Measurements from ENCODE around the gene RPTOR.

The RPTOR gene

DNA sequence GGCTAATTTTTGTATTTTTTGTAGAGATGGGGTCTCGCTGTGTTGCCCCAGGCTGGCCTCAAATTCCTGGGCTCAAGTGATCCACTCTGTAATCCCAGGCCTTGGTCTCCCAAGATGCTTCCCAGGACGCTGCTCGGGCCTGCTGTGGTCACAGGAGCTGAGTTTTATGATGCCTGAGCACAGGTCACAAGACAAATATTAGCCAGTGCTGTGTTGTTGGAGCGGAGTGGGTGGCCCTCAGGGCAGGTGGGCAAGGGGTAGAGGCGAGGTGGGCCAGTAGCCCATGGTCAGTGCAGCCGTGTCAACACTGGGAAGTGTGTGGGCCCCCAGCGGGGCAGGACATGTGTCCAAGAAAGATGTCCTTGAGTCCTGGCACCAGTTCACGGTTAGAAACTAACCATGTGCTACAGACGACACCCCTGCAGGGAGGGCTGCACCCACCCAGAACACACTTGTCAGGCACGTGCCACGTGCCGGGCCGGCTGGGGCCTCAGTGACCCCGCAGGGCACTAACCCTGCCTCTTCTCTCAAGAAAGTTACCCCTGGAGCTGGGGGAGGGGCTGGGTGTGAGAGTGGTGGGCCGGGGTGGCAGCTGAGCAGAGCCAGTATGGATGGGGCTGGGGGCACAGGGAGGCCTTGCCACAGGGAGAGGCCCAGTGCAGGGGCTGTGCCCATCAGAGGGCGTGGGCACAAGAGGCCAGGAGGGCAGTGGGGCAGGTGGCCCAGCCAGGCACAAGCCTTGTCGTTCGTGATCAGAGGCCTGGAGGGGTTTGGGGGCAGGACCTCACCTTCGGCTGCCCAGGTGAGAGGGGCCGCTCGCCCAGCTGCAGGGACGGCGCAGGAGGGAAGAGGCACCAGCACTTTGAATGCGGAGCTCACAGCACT, 343.9 kb downstream of the RPTOR start:
- no peak for FAIRE-seq

DNA sequence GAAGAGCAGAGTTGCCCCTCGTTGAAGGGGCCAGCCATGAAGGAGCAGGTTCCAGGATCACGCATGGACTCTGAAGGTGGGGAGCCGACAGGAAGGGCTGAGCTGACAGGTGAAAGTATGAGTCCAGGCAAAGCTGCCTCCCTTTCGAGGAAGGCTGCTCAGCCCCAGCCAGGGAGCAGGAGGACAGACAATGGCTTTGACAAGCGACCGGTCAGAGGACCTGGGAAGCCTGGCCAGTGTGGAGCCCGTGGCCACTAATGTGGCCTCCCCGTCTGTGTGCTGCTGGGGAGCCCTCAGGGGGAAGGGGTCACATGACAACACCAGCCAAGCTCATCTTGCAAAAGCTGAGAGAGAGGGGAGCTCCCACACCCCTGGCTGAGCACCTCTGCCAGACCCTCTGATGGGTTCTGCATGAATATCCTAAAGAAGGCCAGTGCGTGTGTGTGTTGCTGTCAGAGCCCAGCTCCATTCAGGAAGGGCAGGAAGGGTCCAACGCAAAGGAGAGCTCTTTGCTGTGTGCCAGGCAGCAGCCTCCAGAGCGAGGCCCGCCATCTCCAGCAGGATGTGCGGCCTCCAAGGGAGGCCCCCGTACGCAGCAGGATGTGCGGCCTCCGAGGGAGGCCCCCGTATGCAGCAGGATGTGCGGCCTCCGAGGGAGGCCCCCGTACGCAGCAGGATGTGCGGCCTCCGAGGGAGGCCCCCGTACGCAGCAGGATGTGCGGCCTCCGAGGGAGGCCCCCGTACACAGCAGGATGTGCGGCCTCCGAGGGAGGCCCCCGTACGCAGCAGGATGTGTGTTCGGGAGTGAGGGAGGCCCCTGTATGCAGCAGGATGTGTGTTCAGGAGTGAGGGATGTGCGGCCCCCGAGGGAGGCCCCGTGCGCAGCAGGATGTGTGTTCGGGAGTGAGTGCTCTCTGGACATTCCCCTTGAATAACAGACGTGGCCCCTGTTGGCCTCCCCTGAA, 344.9 kb downstream of the RPTOR start:
- no peak for FAIRE-seq

- FAIRE-seq: no peak
These were observed 345.7 kb downstream of the RPTOR start for GRCh38 chr17:80890196-80890920.

- FAIRE-seq: no peak
These were observed 346.3 kb downstream of the RPTOR start for GRCh38 chr17:80890921-80891396.

DNA sequence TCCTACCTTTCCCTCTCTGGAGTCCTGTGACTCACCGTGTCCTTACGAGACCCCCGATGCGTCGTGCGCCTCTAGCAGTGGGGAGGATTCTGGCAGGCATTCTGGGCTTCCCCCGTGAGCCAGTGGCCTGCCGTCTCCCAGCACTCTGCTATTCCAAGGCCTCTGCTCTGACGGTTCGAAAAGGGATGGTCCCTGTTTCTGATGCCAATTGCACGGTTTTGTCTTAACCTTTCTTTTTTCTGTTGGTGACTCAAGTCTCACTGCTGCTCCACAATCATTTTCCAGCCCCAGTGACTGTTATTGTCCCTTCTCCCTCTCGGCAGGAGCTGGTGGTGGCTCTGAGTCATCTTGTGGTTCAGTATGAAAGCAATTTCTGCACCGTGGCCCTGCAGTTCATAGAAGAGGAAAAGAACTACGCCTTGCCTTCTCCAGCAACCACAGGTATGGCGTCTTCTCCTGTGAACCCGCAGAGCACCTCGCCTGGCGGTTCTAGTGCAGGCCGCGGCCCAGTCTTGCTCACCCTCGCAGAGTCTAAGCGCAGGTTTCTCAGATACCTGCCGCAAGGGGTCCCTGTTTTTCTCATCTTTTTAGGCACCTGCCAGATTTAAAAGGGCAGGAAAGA, 346.9 kb downstream of the RPTOR start:
- FAIRE-seq: no peak

DNA sequence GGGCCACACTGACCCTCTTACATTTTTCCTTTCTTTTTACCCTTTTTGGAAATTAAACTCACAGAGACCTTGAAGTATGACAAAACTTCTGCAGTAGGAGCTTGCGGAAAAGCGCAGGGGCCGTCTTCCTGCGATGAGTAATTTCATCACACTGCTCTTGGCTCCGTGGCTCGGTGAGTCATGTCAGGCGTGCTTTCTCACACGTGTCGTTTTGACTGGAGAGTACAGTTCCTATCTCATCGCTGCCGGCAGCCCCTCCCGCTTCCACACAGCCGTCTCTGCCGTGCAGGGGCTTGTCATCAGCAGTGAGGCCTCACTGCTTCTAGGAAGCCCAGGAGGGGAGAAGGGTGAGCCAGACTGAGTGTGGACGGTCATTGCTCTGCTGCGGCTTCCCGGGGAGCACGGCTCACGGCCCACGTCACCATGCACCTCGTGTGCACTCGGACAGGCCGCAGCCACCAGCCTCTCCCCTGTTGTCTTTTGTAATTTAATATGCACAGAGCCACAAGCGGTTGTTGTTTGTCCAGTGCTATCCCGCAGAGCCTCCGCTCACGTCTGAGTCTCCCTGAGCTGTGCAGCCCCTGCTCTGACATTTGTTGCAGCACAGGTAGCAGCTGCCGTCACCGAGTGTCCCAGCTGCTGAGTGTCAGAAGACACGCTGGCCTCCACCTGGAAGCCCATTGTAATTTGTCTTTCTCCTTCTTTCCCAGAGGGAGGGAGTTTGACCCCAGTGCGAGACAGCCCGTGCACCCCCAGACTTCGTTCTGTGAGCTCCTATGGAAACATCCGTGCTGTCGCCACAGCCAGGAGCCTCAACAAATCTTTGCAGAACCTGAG, 347.6 kb downstream of the RPTOR start:
- FAIRE-seq: no peak

DNA sequence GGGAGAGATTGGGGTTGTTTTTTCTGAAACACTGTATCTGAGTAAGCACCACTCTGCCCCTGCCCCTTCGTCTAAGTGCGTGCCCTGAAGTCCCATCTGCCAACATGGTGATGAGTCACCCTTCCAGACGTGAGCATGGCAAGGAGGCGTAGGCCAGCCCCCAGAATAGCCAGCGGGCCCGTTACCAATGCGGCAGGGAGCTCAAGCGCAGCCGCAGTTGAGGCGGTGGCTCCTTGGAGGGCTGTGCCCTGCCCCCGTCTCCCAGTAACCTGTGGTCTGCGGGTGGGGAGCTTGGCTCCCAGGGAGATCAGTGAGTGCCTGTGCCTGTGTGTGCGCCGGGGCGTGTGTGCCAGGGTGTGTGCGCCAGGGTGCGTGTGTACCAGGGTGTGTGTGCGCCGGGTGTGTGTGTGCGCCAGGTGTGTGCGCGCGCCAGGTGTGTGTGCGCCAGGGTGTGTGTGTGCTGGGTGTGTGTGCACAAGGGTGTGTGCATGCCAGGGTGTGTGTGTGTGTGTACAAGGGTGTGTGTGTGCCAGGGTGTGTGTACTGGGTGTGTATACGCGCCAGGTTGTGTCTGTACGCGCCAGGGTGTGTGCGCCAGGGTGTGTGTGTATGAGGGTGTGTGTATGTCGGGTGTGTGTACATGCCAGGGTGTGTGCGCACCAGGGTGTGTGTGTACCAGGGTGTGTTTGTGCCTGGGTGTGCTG, 348.4 kb downstream of the RPTOR start:
- FAIRE-seq: no peak

- no peak for FAIRE-seq
These were observed 349.2 kb downstream of the RPTOR start for GRCh38 chr17:80893604-80894438.

GRCh38 chr17:80894439-80894721, 349.7 kb downstream of the RPTOR start:
- no peak for FAIRE-seq

DNA sequence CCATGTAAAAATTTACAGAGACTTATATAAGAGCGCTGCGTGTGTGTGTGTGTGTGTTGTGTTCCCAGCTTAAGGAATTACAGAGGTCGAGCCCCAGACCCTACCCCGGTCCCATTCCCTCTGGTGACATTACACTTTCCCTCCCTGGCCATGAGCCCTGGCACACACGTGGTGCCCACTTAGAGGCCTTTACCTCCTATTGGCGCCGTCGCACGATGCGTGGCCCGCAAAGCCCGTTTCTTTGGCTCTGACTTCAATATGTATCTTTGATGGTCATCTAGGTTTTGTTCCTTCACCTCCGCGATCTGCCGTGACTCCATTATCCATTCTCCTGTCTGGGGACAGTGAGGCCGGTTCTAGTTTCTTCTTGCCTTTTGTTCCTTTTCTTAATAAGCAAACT, 350.1 kb downstream of the RPTOR start:
- no peak for FAIRE-seq

DNA sequence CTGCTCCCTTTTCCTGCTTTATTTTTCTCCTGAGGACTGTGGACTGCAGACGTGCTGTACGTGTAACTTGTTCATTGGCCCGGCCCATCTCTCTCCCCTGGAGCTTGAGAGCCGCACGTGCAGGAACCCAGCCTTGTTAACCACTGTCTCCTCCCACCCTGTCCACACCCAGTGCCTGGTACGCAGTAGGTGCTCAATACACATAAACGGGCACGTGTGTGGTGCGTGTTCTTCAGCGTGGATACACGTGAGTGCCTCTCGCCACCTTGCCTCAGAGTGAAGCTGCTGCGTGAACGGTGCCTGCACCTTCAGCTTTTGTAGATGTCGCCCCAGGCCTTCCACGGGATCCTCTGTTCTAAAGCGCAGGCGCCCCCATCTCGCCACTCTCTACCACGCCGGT, 350.7 kb downstream of the RPTOR start:
- no peak for FAIRE-seq

DNA sequence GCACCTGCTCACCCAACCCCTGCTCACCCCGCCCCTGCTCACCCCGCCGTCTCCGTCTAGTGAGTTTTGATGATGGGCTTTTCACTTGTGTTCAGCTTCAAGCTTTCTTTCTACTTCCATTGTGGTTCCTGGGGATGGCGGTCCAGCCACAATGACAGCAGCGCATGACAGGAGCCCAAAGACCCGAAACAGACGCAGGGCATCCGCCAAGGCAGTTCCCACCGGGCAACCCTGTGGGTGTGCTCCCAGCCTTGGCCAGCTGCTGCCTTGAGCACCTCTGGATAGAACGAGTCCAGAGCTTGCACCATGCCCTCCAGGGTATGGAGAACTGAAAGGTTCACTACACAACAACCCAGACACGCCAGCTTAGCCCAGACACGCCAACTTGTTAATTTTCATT, 354.1 kb downstream of the RPTOR start:
- no peak for FAIRE-seq

DNA sequence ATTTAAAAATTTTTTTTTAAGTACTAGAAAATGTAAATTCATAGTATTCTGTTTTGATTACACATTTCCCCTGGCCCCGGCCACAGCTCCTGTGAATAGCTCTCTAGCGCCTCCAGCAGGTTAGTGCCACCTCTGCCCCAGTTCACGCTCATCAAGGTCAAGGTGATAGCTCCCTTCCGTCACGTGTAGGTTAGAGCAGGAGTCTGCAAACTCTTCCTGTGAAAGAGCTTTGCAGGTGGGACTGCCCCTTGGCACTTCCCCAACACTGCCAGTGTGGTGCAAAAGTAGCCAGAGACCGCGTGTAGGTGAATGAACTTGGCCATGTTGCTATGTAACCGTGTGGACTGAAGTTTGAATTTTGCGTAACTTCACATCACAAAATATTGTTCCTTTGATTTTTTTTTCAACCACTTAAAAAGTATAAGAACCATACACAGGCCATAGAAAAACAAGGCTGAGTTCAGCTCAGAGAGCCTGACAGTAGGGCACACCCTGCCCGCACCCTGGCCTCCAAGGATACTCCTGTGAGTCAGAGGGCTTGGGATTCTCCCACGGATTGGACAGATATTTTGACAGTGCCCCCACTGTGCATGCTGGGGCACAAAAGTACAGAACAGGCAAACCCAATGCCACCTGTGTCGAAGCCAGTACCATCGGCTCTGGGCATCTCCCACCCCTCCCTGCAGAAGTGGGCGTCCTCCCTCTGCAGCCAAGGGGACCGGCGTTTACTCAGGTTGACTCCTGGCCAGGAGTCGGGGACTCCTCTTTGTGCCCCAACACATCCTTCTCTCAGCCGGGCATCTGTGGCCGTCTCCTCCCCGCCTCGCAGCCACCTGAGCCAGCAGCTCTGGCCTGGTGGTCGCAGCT, 355.0 kb downstream of the RPTOR start:
- no peak for FAIRE-seq

DNA sequence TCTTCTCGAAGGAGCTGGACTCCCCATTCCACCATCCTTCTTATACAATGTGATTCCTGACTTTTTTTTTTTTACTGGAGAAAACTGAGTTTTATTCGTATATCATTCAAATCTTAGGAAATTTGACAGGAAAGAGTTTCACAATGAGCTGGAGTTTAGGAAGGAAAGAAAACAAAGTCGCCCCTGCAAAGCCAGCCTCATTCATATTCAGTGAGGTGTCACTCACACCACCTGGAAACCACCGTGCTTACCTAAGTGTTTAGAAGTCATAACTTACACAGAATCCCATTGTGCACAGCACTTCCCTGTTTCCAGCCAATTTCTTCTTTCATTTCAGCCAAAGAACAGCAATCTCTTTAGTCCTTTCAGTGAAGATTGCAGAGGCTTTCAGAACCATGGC, 356.7 kb downstream of the RPTOR start:
- FAIRE-seq: no peak

- no peak for FAIRE-seq
These were observed 357.7 kb downstream of the RPTOR start for GRCh38 chr17:80902197-80902962.

DNA sequence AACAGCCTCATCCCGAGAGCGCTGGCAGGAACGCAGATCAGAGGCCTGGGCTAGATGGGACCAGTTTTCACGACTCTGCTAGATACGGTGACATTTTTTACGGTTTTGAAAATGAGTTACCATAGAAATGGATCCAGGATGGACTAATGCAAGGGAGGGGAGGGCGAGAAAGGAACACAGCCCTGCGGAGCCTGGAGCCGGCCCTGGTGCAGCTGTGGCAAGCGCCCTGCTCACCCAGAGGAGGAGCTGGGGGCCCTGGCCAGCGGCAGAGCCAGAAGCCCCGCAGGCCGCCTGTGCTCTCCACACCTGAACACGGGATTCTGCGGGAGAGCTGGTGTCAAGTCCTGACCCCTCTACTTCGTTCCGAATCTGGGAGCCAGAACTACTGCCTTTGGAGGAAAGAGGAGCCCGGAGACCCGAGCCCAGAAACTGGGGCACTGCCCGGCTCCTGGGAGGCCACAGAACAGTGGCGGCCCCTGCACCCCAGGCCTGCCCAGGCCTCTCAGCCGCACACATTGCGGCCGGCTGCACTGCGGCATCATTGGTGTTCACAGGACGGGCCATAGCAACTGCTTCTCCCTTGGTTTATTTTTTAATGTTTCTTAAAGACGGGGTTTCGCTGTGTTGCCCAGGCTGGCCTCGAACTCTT, 358.4 kb downstream of the RPTOR start:
- FAIRE-seq: no peak

- no peak for FAIRE-seq
These were observed 359.6 kb downstream of the RPTOR start for GRCh38 chr17:80904036-80904753.

Data from G401.6 (cell line).